ENCODE data around the gene PDZD7. TPM values are rescaled to one million over a fixed set of nuclear protein-coding genes. Genes with fewer than 3 reads are reported as not detected.

PDZD7 gene
- polyA plus RNA-seq: not detected

DNA sequence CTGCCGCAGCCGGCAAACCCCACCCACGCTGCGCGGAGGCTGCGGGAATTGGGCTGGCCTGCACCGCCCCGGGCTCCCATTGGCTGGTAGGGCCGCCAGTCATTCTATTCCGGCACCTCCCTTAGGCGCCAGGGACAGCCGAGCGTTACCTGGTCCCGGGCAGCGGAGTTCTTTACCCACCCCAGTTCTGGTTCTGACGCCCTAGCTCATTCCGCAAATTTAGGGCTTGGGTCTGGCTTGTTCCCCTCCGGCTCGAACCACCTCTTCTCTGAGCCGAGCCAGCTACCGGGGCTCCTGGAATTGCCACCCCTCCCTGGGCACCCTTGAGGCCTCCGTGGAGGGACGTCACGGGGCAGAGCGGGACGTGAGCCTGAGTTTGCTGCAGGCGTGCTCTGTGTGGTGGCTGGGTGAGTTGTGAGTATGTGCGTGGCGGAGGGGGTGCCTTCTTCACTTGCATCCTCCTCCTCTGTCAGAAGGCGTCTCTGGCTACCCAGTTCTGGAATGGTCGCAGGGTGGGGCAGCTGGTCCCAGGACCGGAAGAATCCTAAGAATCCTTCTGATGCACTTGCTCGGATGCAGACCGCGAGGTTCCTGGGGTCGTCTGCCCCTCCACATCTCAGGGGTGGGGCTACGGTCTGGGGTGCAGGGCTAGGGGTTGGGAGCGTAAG lies at the start of gene PDZD7, which contains the start of gene SFXN3:
TSS of gene PDZD7 (minus strand) at position 2 of the 668 bp plus-strand sequence. CDS start 910 bp downstream, outside the sequence.
TSS of gene SFXN3 (plus strand) at position 107 of the 668 bp plus-strand sequence. CDS start 3,461 bp downstream, outside the sequence.
- H3K9me3 Mint-ChIP-seq: no peaks in the 10 kb centered on the region
- H3K27ac Mint-ChIP-seq: peak within 1 kb of the TSS; percentile 69 to 96 (median 92)
- H3K36me3 Mint-ChIP-seq: peaks cover 1% of the 10 kb centered on the region
- H3K27me3 Mint-ChIP-seq: peaks cover 19% of the 10 kb centered on the region
- H3K4me1 Mint-ChIP-seq: peaks cover 5 to 9% (median 8%) of the 10 kb centered on the region in 3 donors
- peak within 1 kb of the TSS; percentile 95 to 98 (median 96) for H3K4me3 Mint-ChIP-seq

- H3K9me3 Mint-ChIP-seq: peaks cover 0 to 1% (median 0%) of the 10 kb centered on the region in 3 donors
- H3K27ac Mint-ChIP-seq: no peak overlapping the region
- peaks cover 0 to 1% (median 0%) of the 10 kb centered on the region in 3 donors for H3K4me1 Mint-ChIP-seq
- H3K4me3 Mint-ChIP-seq: no peak overlapping the region
- H3K27me3 Mint-ChIP-seq: peaks cover 48% of the 10 kb centered on the region
- H3K36me3 Mint-ChIP-seq: no peaks in the 10 kb centered on the region
Measured at GRCh38 chr10:101079874-101080273, 48.9 kb upstream of the PDZD7 start.

- peaks cover 38% of the 10 kb centered on the region for H3K27me3 Mint-ChIP-seq
- H3K4me3 Mint-ChIP-seq: no peak overlapping the region
Measured at GRCh38 chr10:101076630-101077029, 45.7 kb upstream of the PDZD7 start.

GRCh38 chr10:101075775-101076174 lies 44.8 kb upstream of the PDZD7 start:
- Mint-ChIP-seq H3K9me3 (peaks cover 0 to under 1% (median 0%) of the 10 kb centered on the region in 3 donors), H3K36me3 (no peaks in the 10 kb centered on the region), H3K27ac (no peak overlapping the region), H3K4me3 (no peak overlapping the region), H3K4me1 (peaks cover 7 to 19% (median 19%) of the 10 kb centered on the region in 3 donors), H3K27me3 (peaks cover 31% of the 10 kb centered on the region)

More at GRCh38 chr10:101076630-101077029, 45.7 kb upstream of the PDZD7 start:
- H3K9me3 Mint-ChIP-seq: peaks cover 0 to 1% (median 0%) of the 10 kb centered on the region in 3 donors
- H3K36me3 Mint-ChIP-seq: no peaks in the 10 kb centered on the region
- H3K4me1 Mint-ChIP-seq: peaks cover 1 to 11% (median 11%) of the 10 kb centered on the region in 3 donors
- no peak overlapping the region for H3K27ac Mint-ChIP-seq

DNA sequence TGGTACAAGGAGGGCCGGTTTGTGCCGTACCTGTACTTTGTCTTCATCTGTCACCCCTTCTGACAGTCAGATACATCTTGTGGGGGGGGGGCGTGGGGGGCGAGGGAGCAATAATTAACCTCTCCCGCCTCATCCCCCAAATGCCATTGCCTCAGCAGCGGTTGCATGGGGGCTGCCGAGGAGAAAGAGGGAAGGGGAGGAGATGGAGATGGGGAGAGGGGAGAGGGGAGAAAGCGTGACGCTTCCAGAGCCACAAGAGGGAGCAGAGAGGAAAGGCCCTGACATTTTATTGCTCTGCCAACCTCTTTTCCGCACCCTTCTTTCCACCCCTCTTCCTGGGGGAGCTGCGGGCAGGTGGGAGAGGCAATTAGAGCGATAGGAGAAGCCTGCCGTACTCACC lies 42.7 kb upstream of the PDZD7 start:
- H3K4me1 Mint-ChIP-seq: peaks cover 7 to 22% (median 20%) of the 10 kb centered on the region in 3 donors
- H3K27me3 Mint-ChIP-seq: peaks cover 21% of the 10 kb centered on the region
- no peaks in the 10 kb centered on the region for H3K9me3 Mint-ChIP-seq
- H3K27ac Mint-ChIP-seq: no peak overlapping the region
- no peak overlapping the region for H3K4me3 Mint-ChIP-seq
- no peaks in the 10 kb centered on the region for H3K36me3 Mint-ChIP-seq

GRCh38 chr10:101072923-101073322 lies 42.0 kb upstream of the PDZD7 start:
- peaks cover 8 to 22% (median 20%) of the 10 kb centered on the region in 3 donors for H3K4me1 Mint-ChIP-seq
- H3K27me3 Mint-ChIP-seq: peaks cover 17% of the 10 kb centered on the region
- no peaks in the 10 kb centered on the region for H3K9me3 Mint-ChIP-seq
- no peaks in the 10 kb centered on the region for H3K36me3 Mint-ChIP-seq
- H3K4me3 Mint-ChIP-seq: peak overlapping the region in 1 of 4 donors; percentile 70
- H3K27ac Mint-ChIP-seq: peak overlapping the region in 1 of 3 donors; percentile 45

- H3K4me1 Mint-ChIP-seq: peaks cover 11 to 25% (median 22%) of the 10 kb centered on the region in 3 donors
- H3K36me3 Mint-ChIP-seq: no peaks in the 10 kb centered on the region
- H3K27ac Mint-ChIP-seq: peak overlapping the region in 2 of 3 donors; percentile 87 to 97
- H3K4me3 Mint-ChIP-seq: peak overlapping the region in 1 of 4 donors; percentile 58
- no peaks in the 10 kb centered on the region for H3K9me3 Mint-ChIP-seq
- H3K27me3 Mint-ChIP-seq: peaks cover 21% of the 10 kb centered on the region
Measured at GRCh38 chr10:101071885-101072433, 41.0 kb upstream of the PDZD7 start.

- peaks cover 11 to 25% (median 22%) of the 10 kb centered on the region in 3 donors for H3K4me1 Mint-ChIP-seq
- no peaks in the 10 kb centered on the region for H3K36me3 Mint-ChIP-seq
- peak overlapping the region; percentile 64 to 97 (median 87) for H3K27ac Mint-ChIP-seq
- peaks cover 20% of the 10 kb centered on the region for H3K27me3 Mint-ChIP-seq
- H3K9me3 Mint-ChIP-seq: no peaks in the 10 kb centered on the region
- H3K4me3 Mint-ChIP-seq: peak overlapping the region in 3 of 4 donors; percentile 49 to 59 (median 57)
Measured at GRCh38 chr10:101071267-101071884, 40.4 kb upstream of the PDZD7 start.

- Mint-ChIP-seq H3K27ac (no peak overlapping the region), H3K4me1 (peaks cover 11 to 29% (median 24%) of the 10 kb centered on the region in 3 donors)
Measured at GRCh38 chr10:101070098-101070497, 39.2 kb upstream of the PDZD7 start.

GRCh38 chr10:101069441-101069840 lies 38.5 kb upstream of the PDZD7 start:
- Mint-ChIP-seq H3K36me3 (no peaks in the 10 kb centered on the region), H3K27ac (no peak overlapping the region), H3K4me3 (no peak overlapping the region), H3K4me1 (peaks cover 11 to 29% (median 25%) of the 10 kb centered on the region in 3 donors), H3K27me3 (peaks cover 15% of the 10 kb centered on the region), H3K9me3 (no peaks in the 10 kb centered on the region)

More at GRCh38 chr10:101070098-101070497, 39.2 kb upstream of the PDZD7 start:
- Mint-ChIP-seq H3K36me3 (no peaks in the 10 kb centered on the region), H3K9me3 (no peaks in the 10 kb centered on the region), H3K27me3 (peaks cover 13% of the 10 kb centered on the region), H3K4me3 (no peak overlapping the region)

- H3K4me1 Mint-ChIP-seq: peaks cover 19 to 30% (median 26%) of the 10 kb centered on the region in 3 donors
- H3K36me3 Mint-ChIP-seq: no peaks in the 10 kb centered on the region
- H3K9me3 Mint-ChIP-seq: no peaks in the 10 kb centered on the region
- peak overlapping the region; percentile 92 to 99 (median 96) for H3K4me3 Mint-ChIP-seq
- H3K27ac Mint-ChIP-seq: peak overlapping the region in 1 of 3 donors; percentile 20
- H3K27me3 Mint-ChIP-seq: peaks cover 19% of the 10 kb centered on the region
Measured at GRCh38 chr10:101067356-101068083, 36.6 kb upstream of the PDZD7 start.

GRCh38 chr10:101066896-101067355 lies 36.0 kb upstream of the PDZD7 start:
- Mint-ChIP-seq H3K9me3 (no peaks in the 10 kb centered on the region), H3K27ac (peak overlapping the region in 1 of 3 donors; percentile 4), H3K27me3 (peaks cover 19% of the 10 kb centered on the region), H3K4me3 (peak overlapping the region; percentile 92 to 99 (median 96)), H3K36me3 (no peaks in the 10 kb centered on the region), H3K4me1 (peaks cover 22 to 29% (median 24%) of the 10 kb centered on the region in 3 donors)

- Mint-ChIP-seq H3K9me3 (no peaks in the 10 kb centered on the region), H3K4me1 (peaks cover 19 to 26% (median 22%) of the 10 kb centered on the region in 3 donors), H3K36me3 (no peaks in the 10 kb centered on the region), H3K27me3 (peaks cover 19% of the 10 kb centered on the region), H3K27ac (peak overlapping the region in 1 of 3 donors; percentile 4), H3K4me3 (peak overlapping the region; percentile 76 to 99 (median 94))
Measured at GRCh38 chr10:101066146-101066895, 35.4 kb upstream of the PDZD7 start.

Measured in IgD-negative memory B cell (primary cell).